SK-N-SH treated with all-trans-retinoic acid at 6 μM for 48 hours (cell line): Measurements from ENCODE around the gene SLC49A3.

Experiments
- BACH2 ChIP-seq: fragments of 250-450 bp; sonication (Bioruptor Pico); IDR thresholded peaks from 2 replicates; pipeline ENCODE4 v1.9.0; 2021; ENCODE audit warnings: mild to moderate bottlenecking, borderline replicate concordance
- CSDC2 ChIP-seq: fragments of 250-450 bp; sonication (Bioruptor Pico); IDR thresholded peaks from 2 replicates; pipeline ENCODE4 v1.5.0; 2020; ENCODE audit warnings: mild to moderate bottlenecking, moderate library complexity
- GLIS3 ChIP-seq: fragments of 250-450 bp; sonication (Bioruptor Pico); IDR thresholded peaks from 2 replicates; pipeline ENCODE4 v1.5.0; 2020; ENCODE audit warnings: mild to moderate bottlenecking, moderate library complexity
- ISL1 ChIP-seq: fragments of 250-450 bp; sonication (Bioruptor Pico); IDR thresholded peaks from 2 replicates; pipeline ENCODE4 v2.1.2; 2022; ENCODE audit warnings: mild to moderate bottlenecking, moderate library complexity
- TOX ChIP-seq: fragments of 250-450 bp; sonication (Bioruptor Pico); IDR thresholded peaks from 2 replicates; pipeline ENCODE4 v1.8.0; 2021; ENCODE audit warnings: mild to moderate bottlenecking, moderate library complexity, borderline replicate concordance
- ZNF8 ChIP-seq: fragments of 450-650 bp; formaldehyde crosslinking; IDR thresholded peaks from 2 replicates; pipeline ENCODE4 v1.5.0; 2020; ENCODE audit warnings: mild to moderate bottlenecking, moderate library complexity
- TF ChIP-seq, protein P1 (sequence below): fragments of 250-450 bp; sonication (Bioruptor Pico); IDR thresholded peaks from 2 replicates; pipeline ENCODE4 v1.8.0; 2020; ENCODE audit warnings: mild to moderate bottlenecking, moderate library complexity, borderline replicate concordance
- TF ChIP-seq, protein P2 (sequence below): fragments of 250-450 bp; sonication (Bioruptor Pico); IDR thresholded peaks from 2 replicates; pipeline ENCODE4 v1.5.0; 2020; ENCODE audit warnings: mild to moderate bottlenecking, moderate library complexity

DNA sequence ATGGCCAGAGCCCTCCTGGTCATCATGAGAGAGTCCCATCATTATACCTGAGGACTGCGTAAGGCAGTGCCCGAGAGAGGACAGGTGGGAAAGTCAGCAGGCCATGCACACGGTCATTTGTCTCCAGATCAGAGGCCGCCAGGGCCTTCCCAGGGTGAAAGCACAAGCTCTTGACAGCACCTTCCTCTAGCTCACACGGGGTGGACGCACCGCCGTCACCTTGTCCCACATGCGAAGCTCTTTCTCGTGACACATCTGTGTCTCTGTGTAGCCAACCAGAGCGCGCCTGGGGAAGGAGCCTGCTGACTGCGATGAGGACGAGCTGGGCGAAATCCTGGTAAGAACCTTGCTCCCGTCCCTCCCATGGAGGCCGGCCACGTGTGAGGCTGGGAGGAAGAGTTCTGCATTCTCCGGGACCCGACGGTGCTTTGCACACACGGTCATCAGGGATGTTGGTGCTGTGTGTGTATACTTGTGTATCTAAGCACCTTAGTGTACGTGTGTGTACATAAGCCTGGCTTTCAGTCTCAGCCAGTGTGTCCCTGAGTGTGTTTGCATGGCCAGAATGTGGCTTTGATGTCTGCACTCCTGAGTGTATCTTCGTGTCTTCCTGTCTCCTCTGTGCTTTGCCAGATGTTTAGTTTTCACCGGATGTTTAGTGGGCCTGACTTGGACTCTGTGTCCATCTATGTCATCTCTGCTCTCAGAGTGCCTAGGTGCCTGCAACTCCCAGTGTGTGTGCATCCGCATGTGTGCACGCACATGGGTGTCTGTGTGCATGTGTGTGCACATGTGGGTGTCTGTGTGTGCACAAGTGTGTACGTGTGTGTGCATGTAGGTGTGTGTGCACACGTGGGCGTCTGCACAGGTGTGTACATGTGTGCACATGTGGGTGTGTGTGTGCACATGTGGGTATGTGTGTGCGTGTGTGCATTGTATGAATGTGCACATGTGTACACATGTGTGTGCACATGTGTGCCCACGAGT, 30.0 kb downstream of the SLC49A3 start:
- TF ChIP-seq, protein P1, sequence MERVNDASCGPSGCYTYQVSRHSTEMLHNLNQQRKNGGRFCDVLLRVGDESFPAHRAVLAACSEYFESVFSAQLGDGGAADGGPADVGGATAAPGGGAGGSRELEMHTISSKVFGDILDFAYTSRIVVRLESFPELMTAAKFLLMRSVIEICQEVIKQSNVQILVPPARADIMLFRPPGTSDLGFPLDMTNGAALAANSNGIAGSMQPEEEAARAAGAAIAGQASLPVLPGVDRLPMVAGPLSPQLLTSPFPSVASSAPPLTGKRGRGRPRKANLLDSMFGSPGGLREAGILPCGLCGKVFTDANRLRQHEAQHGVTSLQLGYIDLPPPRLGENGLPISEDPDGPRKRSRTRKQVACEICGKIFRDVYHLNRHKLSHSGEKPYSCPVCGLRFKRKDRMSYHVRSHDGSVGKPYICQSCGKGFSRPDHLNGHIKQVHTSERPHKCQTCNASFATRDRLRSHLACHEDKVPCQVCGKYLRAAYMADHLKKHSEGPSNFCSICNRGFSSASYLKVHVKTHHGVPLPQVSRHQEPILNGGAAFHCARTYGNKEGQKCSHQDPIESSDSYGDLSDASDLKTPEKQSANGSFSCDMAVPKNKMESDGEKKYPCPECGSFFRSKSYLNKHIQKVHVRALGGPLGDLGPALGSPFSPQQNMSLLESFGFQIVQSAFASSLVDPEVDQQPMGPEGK: no peak
- no peak for TF ChIP-seq GLIS3 (CRISPR knock-in tag)
- no peak for TF ChIP-seq BACH2 (CRISPR knock-in tag)
- no peak for TF ChIP-seq CSDC2 (CRISPR knock-in tag)
- TF ChIP-seq ZNF8 (CRISPR knock-in tag): no peak
- TF ChIP-seq TOX (CRISPR knock-in tag): no peak
- TF ChIP-seq, protein P2, sequence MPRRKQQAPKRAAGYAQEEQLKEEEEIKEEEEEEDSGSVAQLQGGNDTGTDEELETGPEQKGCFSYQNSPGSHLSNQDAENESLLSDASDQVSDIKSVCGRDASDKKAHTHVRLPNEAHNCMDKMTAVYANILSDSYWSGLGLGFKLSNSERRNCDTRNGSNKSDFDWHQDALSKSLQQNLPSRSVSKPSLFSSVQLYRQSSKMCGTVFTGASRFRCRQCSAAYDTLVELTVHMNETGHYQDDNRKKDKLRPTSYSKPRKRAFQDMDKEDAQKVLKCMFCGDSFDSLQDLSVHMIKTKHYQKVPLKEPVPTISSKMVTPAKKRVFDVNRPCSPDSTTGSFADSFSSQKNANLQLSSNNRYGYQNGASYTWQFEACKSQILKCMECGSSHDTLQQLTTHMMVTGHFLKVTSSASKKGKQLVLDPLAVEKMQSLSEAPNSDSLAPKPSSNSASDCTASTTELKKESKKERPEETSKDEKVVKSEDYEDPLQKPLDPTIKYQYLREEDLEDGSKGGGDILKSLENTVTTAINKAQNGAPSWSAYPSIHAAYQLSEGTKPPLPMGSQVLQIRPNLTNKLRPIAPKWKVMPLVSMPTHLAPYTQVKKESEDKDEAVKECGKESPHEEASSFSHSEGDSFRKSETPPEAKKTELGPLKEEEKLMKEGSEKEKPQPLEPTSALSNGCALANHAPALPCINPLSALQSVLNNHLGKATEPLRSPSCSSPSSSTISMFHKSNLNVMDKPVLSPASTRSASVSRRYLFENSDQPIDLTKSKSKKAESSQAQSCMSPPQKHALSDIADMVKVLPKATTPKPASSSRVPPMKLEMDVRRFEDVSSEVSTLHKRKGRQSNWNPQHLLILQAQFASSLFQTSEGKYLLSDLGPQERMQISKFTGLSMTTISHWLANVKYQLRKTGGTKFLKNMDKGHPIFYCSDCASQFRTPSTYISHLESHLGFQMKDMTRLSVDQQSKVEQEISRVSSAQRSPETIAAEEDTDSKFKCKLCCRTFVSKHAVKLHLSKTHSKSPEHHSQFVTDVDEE: no peak
- TF ChIP-seq ISL1 (CRISPR knock-in tag): no peak
